Vagina (tissue), 2 donors: Measurements from ENCODE around the gene CEMIP.

Experiments used
- CTCF ChIP-seq, 3 experiments: fragments of 450-650 bp in 2 of 3; fragments of 200-600 bp in 1 of 3; sonication (generic) in 1 of 3; IDR thresholded peaks; one replicate each; pipeline ENCODE4 v1.5.1; 2017 to 2019; ENCODE audit warnings: antibody characterized with exemption in 3 of 3, mild to moderate bottlenecking in 2 of 3, moderate library complexity in 2 of 3
- POLR2A ChIP-seq, 2 donors: fragments of 450-650 bp; IDR thresholded peaks; one replicate each; pipeline ENCODE4 v1.6.1; 2017; ENCODE audit warnings: antibody characterized with exemption in 2 of 2, mild to moderate bottlenecking in 2 of 2, moderate library complexity in 2 of 2

GRCh38 chr15:80873366-80873952 lies 94.3 kb downstream of the CEMIP start:
- TF ChIP-seq CTCF (IDR thresholded peaks at IDR 0.05), result no peak
- TF ChIP-seq POLR2A (IDR thresholded peaks at IDR 0.05), result no peak
